CD4-positive, alpha-beta T cell treated with Interleukin-2 at 100 ng/mL for 4 hours (primary cell): ENCODE data around the gene FAM162B.
"Not testable (repeated sequence)": the region's sequence is repeated elsewhere in the genome, so short reads cannot be mapped to it uniquely, and the experiment has no call there.

ENCODE experiments used
- DNase-seq: peaks from one replicate; pipeline ENCODE4 v3.0.0-alpha.2; 2020; ENCODE audit warnings: low spot score

Gene FAM162B

DNA sequence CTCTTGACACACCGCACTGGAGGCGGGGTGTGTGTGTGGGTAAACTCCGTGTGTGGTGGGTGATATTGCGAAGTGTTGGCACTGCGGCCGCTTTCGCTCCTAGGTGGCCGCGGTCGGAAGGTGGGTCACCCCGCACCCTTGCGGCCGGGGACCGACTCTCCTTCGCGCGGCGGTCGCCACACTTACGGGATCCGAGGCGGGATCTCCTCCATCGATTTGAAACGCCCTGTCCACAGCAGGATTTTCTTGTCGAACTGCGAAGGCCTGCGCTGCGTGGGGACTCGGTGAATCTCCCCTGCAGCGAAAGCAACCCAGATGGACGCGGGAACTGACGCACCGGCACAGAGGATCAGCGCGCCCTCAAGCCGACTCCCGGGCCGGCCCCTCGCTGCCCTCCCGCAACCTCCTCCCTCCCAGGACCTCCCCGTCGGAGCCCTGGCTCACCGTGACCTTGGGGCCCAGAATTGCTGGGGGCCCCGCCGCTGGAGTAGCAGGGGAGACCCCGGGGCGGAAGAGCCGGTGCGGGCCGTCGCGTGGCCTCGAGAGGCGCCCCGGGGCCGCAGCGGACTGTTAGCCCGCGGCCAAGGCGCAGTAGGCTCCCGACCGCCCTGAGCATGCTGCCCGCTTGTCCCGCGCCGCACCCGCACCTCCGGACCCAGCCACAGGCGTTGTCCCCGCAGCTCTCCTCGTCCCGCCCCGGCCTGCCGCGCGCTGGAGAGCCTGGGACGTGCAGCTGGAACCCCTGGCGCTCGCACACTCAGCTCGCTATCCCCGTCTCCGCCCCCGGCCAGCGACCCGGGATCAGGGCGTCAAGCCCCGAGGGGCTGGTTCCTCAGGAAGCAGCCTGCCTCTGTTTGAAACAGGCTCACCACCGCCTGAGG is at the start of gene FAM162B:
Gene FAM162B (minus strand): TSS at position 759 of the 881 bp plus-strand sequence. CDS start 143 bp downstream, at position 616.
- no peak for DNase-seq

DNA sequence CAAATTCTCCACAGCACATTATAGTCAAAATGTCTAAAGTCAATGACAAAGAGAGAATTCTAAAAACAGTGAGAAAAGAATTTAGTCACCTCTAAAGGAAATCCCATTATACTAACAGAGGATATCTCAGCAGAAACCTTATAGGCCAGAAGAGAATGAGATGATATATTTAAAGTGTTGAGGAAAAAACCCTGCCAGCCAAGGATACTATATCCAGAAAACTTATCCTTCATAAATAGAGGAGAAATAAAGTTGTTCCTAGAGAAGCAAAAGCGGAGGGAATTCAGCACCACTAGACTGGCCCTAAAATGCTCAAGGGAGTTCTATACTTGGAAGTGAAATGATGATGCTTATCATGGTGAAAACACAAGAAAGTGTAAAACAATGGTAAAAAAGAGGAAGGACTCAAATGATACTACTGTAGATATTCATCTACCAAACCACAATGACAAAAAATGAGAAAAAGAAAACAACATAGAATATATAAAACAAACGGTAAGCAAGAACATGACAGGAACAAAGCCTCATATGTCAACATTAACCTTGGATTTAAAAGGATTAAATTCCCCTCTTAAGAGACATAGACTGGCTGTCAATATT is 46.6 kb upstream of the FAM162B start:
- DNase-seq, result no peak

DNA sequence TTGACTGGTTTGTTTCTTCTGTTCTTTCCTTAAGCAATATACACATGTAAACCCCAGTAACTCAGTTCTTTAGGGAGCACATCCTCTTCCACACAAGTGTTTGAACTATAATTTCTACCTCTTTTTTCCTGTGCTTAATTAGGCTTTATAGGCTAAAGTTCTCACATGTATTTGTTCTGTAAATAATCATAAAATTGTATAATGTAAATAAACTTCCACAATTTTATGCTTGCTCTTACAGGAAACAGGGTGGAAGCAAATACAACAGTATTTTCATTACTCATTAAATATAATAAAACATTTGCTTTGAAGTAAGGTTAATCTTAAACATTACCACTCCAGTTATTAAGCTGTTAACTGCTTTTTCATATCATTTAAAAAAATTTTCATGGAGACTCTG is 36.5 kb upstream of the FAM162B start:
- DNase-seq, result no peak

- no peak for DNase-seq
Measured at GRCh38 chr6:116799945-116800344, 34.4 kb upstream of the FAM162B start.

DNA sequence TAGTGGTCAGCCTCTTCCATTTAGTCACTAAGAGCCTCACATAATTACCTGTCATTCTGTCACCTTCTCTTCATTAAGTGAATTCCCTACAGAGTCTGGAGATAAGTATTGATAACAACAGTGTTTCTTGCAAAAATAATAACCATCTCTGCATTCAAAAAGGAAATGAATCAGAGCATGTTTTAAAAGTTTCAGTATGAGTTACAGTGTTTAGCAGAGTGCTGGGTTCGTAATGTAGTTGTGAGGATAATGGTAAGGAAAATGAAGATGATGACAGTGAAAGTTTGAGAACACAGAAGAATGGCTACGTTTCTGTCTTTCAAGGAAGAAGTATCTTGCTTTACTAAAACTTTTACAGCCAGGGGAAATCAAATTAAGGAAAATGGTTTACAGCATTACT is 32.1 kb upstream of the FAM162B start:
- no peak for DNase-seq

DNA sequence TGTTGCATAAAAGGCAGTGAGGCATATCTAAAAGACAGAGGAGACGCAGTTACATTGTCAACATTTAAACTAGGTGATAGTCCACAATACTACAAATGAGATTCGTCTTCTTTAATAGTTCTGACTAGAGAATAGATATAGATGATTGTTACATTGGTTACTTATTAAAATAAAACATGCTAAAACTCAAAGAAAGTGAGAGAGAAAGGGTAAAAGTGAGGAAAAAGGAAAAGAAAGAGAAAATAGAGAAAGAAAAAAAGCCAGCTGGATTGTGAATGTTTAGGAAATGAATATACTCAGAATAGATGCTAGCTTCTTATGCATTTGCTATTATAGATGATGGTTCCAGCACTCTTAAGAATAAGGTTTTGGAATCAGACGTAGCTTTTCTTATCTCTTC is 27.7 kb upstream of the FAM162B start:
- DNase-seq, result no peak

DNA sequence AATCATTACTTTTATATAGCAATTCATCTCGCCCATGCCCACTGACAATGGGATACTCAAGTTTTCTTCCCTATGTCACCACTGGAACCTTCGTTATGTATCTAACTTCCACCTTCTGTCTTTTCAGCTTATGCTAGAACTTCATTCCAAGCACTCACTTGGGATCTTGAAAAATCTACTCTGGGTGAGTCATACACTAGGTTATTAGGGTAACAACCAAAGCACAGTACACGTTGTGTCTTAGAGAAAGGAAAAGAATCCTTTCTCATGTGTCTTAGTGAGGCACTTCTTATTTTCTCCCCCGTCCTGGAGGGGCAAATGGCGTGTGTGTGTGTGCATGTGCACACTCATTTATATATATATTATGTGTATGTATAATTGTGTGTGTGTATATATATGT is 18.3 kb upstream of the FAM162B start:
- DNase-seq, result no peak

DNA sequence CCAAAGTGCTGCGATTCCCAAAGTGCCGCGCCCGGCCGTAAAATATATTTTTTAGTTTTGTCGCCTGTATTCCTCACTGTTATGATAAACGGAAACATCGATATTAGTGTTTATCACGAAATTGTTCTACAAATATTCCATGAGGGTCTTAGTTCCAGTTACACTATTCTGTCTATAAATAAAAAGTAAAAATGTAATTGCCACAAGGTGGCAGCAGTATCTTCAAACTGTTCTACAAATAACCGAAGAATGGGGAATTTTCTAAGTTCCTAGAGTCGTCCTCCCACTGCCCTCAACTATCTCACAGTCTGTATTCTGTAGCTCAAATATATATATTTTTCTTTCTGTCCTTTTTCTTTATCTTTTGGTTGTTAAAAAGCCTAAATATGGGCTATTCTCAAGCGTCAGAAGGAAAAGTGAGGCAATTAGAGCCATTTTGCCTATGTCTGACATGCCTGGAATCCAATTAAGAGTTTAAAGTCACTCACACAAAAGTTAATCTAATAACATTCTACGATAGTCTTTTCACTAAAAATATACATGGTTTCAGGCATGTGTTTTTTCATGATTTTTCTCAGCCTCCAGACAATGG is 14.2 kb upstream of the FAM162B start:
- DNase-seq, result peak; percentile 6

DNA sequence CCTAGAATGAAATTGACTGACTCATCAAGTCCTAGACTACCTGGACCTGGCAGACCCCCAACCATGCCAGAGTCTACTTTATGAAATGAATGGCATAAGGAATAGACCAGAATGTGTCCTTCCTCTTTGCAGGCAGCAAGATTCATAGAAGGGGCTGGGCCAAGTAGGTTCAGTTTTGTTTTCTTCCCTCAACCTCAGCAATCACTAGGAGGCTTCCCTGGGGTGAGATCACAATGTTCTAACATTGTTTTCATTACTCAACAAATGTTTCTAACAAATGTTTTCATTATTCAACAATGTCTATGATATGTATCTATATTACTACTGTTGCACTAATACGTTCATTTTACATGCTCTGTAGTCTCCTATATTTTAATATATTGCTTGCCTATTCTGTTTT is 8.4 kb upstream of the FAM162B start:
- DNase-seq, result no peak

DNA sequence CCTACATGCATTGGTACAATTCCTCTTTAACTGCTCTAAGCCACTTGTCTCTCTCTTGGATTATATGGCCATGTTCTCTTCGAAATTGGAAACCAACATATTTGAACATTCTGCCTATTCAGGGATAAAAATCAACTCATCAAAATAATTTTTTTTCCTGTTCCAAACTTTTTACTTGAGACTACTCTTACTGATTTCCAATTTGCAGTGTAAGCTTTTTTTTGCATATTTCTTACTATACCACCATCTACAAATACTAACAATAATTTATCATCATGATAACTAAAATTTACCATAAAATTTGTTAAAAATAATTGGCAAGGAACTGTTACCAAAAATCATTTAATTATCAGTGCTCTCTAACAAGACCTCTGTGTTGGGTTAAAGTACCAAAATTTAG is 6.9 kb upstream of the FAM162B start:
- no peak for DNase-seq

GRCh38 chr6:116767715-116768114 is 2.2 kb upstream of the FAM162B start:
- DNase-seq, result no peak

- no peak for DNase-seq
Measured at GRCh38 chr6:116766506-116767176, 1.1 kb upstream of the FAM162B start.

DNA sequence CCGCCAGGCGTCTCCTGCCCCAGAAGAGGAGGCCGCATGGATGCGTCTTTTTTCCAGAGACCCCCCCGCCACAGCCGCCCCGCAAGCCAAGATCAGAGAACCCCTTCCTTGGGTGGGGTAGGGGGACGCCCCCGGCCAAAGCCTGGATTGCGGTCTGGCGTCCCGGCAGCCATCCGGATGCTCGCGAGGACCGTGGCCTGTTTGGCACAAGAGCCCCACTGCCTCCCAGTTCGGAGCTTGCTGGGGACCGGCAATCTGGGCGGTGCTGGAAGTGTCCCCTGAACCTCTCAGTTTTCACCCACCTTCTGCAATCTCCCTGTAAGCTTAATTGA is 924 bp downstream of the FAM162B start:
- DNase-seq, result no peak

- no peak for DNase-seq
Measured at GRCh38 chr6:116763906-116764628, 1.5 kb downstream of the FAM162B start.

- no peak for DNase-seq
Measured at GRCh38 chr6:116763048-116763447, 2.5 kb downstream of the FAM162B start.

GRCh38 chr6:116762235-116762634 is 3.3 kb downstream of the FAM162B start:
- DNase-seq, result no peak

DNA sequence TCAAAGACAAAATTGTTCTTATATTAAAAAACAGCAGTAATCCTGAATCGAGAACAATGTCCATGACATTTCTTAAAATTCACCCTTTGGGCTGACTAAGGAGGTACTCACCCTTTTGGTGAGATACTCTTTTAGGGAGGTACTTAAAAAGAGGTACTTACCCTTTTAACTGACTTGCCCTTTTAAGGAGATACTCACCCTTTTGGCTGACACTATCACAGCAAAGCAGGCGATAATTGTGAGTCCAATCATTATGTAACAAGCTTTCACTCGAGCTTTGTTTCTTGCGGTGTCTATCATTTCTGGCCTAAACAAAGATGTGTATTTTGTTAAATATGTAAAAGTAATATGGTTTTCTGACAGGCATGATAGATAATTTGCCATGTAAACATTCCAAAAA is 3.7 kb downstream of the FAM162B start:
- DNase-seq, result no peak

DNA sequence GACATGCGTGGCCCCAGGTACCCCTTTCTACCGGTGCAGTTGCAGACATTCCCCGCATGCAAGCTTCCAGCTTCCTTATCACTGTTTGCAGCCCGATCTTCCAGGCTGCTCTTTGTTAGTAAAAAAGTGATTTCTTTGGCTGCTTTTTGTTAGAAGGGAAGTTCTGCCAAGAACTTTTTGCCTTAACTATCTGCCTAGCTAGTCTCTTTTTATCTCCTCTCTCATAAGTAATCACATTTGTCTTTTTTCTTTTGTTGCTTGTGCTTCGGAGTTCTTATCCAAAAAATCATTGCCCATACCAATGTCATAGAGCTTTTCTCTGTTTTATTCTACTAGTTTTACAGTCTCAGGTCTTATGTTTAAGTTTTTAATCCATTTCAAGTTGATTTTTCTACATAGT is 20.3 kb downstream of the FAM162B start:
- no peak for DNase-seq

DNA sequence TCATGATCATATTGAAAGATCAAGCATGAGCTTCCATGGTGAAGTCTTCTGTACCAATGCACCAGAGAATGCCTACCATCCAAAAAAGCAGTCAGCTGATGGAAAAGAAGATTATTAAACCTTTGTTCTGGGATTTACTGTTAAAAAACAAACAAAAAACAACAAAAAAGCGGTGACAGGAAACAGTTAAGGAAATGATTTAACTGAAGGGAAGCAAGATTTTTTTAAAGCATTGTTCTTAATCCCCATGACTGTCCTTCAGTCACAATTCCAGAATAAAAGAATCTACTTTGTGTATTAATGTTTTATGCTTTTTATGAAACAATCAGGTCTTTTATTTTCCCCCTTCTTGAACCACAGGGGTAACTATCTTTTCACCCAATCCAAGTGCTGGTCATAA is 23.9 kb downstream of the FAM162B start:
- no peak for DNase-seq

DNA sequence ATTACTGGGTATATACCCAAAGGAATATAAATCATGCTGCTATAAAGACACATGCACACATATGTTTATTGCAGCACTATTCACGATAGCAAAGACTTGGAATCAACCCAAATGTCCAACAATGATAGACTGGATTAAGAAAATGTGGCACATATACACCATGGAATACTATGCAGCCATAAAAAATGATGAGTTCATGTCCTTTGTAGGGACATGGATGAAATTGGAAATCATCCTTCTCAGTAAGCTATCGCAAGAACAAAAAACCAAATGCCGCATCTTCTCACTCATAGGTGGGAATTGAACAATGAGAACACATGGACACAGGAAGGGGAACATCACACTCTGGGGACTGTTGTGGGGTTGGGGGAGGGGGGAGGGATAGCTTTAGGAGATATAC is 25.0 kb downstream of the FAM162B start:
- DNase-seq, result not testable (repeated sequence)

GRCh38 chr6:116737004-116737403 is 28.5 kb downstream of the FAM162B start:
- DNase-seq, result no peak

- DNase-seq, result no peak
Measured at GRCh38 chr6:116730513-116730912, 35.0 kb downstream of the FAM162B start.
